Heart right ventricle (tissue), 16 donors: ENCODE results near the gene UBE3A. TPM values are rescaled to one million over a fixed set of nuclear protein-coding genes. Genes with fewer than 3 reads are reported as not detected.

Experiments
- ATAC-seq, 8 donors: fragments of 200-7000 bp; cut with Tn5 transposase; one replicate each; pipeline ENCODE4 v1.9.1; 2020; ENCODE audit warnings: mild to moderate bottlenecking in 8 of 8, moderate library complexity in 8 of 8, moderate number of reproducible peaks in 1 of 8
- DNase-seq, 2 donors: peaks; one replicate each; pipeline ENCODE4 v3.0.0-alpha.2; 2020
- H3K27ac ChIP-seq, 10 donors: fragments of 200-600 bp; sonication (generic) in 2 of 10; one replicate each; pipeline versions ENCODE4 v1.5.0 to v1.8.0; 2020 to 2022; ENCODE audit warnings: mild to moderate bottlenecking in 3 of 10
- H3K27me3 ChIP-seq, 7 donors: fragments of 200-600 bp; one replicate each; pipeline ENCODE4 v1.8.0; 2021 to 2022; ENCODE audit warnings: mild to moderate bottlenecking in 2 of 7
- H3K36me3 ChIP-seq, 9 donors: fragments of 200-600 bp; sonication (generic) in 1 of 9; one replicate each; pipeline versions ENCODE4 v1.5.0 to v1.8.0; 2020 to 2022; ENCODE audit warnings: mild to moderate bottlenecking in 2 of 9
- H3K4me1 ChIP-seq, 9 donors: fragments of 200-600 bp; sonication (generic) in 1 of 9; one replicate each; pipeline versions ENCODE4 v1.5.0 to v1.8.0; 2020 to 2022; ENCODE audit warnings: mild to moderate bottlenecking in 4 of 9
- H3K4me3 ChIP-seq, 10 donors: fragments of 200-600 bp; sonication (generic) in 2 of 10; one replicate each; pipeline versions ENCODE4 v1.5.0 to v1.8.0; 2020 to 2022; ENCODE audit warnings: mild to moderate bottlenecking in 7 of 10, moderate library complexity in 2 of 10
- H3K9me3 ChIP-seq, 11 donors: fragments of 200-600 bp in 10 of 11; sonication (generic) in 2 of 11; one replicate each; pipeline versions ENCODE4 v1.5.0 to v1.8.0; 2013 to 2022; ENCODE audit warnings: mild to moderate bottlenecking in 2 of 11, control low read depth in 1 of 11, moderate library complexity in 1 of 11
- CTCF ChIP-seq, 9 donors: fragments of 200-600 bp; sonication (generic) in 2 of 9; IDR thresholded peaks; one replicate each; pipeline versions ENCODE4 v1.5.0 to v1.8.0; 2021 to 2022; ENCODE audit warnings: antibody characterized with exemption in 9 of 9, mild to moderate bottlenecking in 5 of 9, moderate library complexity in 1 of 9
- WGBS, 2 donors: extraction: QIAGEN DNeasy Blood & Tissue Kit; methylation state at CpG; one replicate each; pipeline ENCODE4 v1.1.7; 2013; ENCODE audit warnings: inconsistent platforms in 1 of 2; 5-methylcytosine and 5-hydroxymethylcytosine counted together
- intact Hi-C, 10 donors: fragments of 100-400 bp; cut with DNase I; formaldehyde crosslinking; loops; one replicate each; pipeline versions ENCODE4 v1.11.1 to v1.14.2; 2022
- polyA plus RNA-seq, 2 donors: library from polyadenylated mRNA; stranded (reverse); fragments of 200-250 nt; gene quantifications; one replicate each; pipeline ENCODE4 v1.2.3, GENCODE V29; 2013
- total RNA-seq, 10 donors: library from RNA; stranded (reverse); fragmentation: NEBNext Ultra II Directional in 3 of 10; extraction: Animal tissue kit (Norgen Biotek cat#: 25700) in 3 of 10; gene quantifications; one replicate each; pipeline versions ENCODE4 v1.2.1 to v1.2.4, GENCODE V29; 2021 to 2023
- donor health status: Arrhythmogenic right ventricular cardiomyopathy.
- donor health status: ischemic (EF 13 %, LVEDD 7.1; RV severe dilation, severe dysfunction).
- donor health status: healthy with polysubstance abuse.
- donor health status: DM: no; HTN: yes; CAD: no.
- donor health status: DM: no; HTN: no; CAD: no.
- donor health status: ischemic (EF 25% LVEDD 6.9; RV normal size, moderate dysfunction).
- donor health status: ischemic (EF 25% LVEDD 5.7; RV mildly dilated, moderate dysfunction).
- donor health status: healthy.
- donor health status: DM: yes; HTN: yes; CAD: no.
- donor health status: Ischemic cardiomyopathy.
- donor health status: ischemic (EF 35%, LVEDD 5.7; RV mildly dilated, moderate dysfunction).
- donor health status: nonischemic (EF 11% LVEDD 7.7; RV severe dilation, severe dysfunction).
- donor health status: DM: yes; HTN: yes; CAD: no.
- donor health status: PGD.
- donor health status: ischemic (EF 29% LVEDD 5.4; RV normal size, mild dysfunction).
- donor health status: nonischemic (EF 23%, LVEDD 6.1; RV moderate dilation, normal function).

Gene UBE3A
- total and polyA plus RNA-seq, 12 donors, result 24.2 to 146 (median 108) TPM

- Histone ChIP-seq H3K27ac (peak overlapping the region in 8 of 10 donors; percentile 5 to 67 (median 52)), H3K36me3 (peaks cover 0 to 68% (median 18%) of the 10 kb centered on the region in 9 donors), H3K4me1 (peaks cover 0 to 23% (median 3%) of the 10 kb centered on the region in 9 donors), H3K9me3 (peaks cover 0 to 36% (median 21%) of the 10 kb centered on the region in 11 donors), H3K4me3 (no peak overlapping the region), H3K27me3 (no peaks in the 10 kb centered on the region)
- peak in 1 of 8 donors; percentile 5 for ATAC-seq
- WGBS, 2 donors, result 97% methylated on average over 3 of the region's 3 CpGs
- no peak for DNase-seq
- TF ChIP-seq CTCF (IDR thresholded peaks at IDR 0.05), result no peak
- intact Hi-C loops, result loop anchor here in 7 of 10 donors (5.0 to 10.0 kb wide), 3 partner anchors 56 to 91 kb away; partner anchors contain the start of gene UBE3A (in 7 of the 7)
These were observed 92.5 kb downstream of the UBE3A start for GRCh38 chr15:25346371-25346770.

GRCh38 chr15:25345943-25346342 lies 92.9 kb downstream of the UBE3A start:
- Histone ChIP-seq H3K36me3 (peaks cover 0 to 68% (median 18%) of the 10 kb centered on the region in 9 donors), H3K27ac (peak overlapping the region in 9 of 10 donors; percentile 5 to 67 (median 55)), H3K4me1 (peaks cover 0 to 23% (median 3%) of the 10 kb centered on the region in 9 donors), H3K4me3 (no peak overlapping the region), H3K27me3 (no peaks in the 10 kb centered on the region), H3K9me3 (peaks cover 0 to 36% (median 21%) of the 10 kb centered on the region in 11 donors)
- WGBS, 2 donors, result 62 to 68% methylated on average over 3 of the region's 3 CpGs
- intact Hi-C loops, result loop anchor here in 7 of 10 donors (5.0 to 10.0 kb wide), 3 partner anchors 56 to 91 kb away; partner anchors contain the start of gene UBE3A (in 7 of the 7)
- peak; percentile 52 to 72 for DNase-seq
- ATAC-seq, result peak; percentile 88 to 100 (median 98)
- peak; percentile 6 to 60 (median 43) for TF ChIP-seq CTCF (IDR thresholded peaks at IDR 0.05)

GRCh38 chr15:25342629-25343028 lies 96.2 kb downstream of the UBE3A start:
- DNase-seq, result no peak
- Histone ChIP-seq H3K9me3 (peaks cover 0 to 13% (median 8%) of the 10 kb centered on the region in 11 donors), H3K27ac (no peak overlapping the region), H3K27me3 (no peaks in the 10 kb centered on the region), H3K36me3 (peaks cover 0 to 74% (median 31%) of the 10 kb centered on the region in 9 donors), H3K4me1 (peaks cover 0 to 23% (median 3%) of the 10 kb centered on the region in 9 donors), H3K4me3 (no peak overlapping the region)
- 92 to 98% methylated on average over 3 of the region's 3 CpGs for WGBS, 2 donors
- intact Hi-C loops, result loop anchor here in 3 of 10 donors (10.0 kb wide), 1 partner anchor 92 kb away; the partner anchor contains the start of gene UBE3A (in 3 of the 3)
- no peak for ATAC-seq
- no peak for TF ChIP-seq CTCF (IDR thresholded peaks at IDR 0.05)

GRCh38 chr15:25339431-25339830 lies 99.4 kb downstream of the UBE3A start:
- Histone ChIP-seq H3K27me3 (no peaks in the 10 kb centered on the region), H3K27ac (no peak overlapping the region), H3K4me3 (no peak overlapping the region), H3K36me3 (peaks cover 0 to 77% (median 23%) of the 10 kb centered on the region in 9 donors), H3K9me3 (peaks cover 0 to 2% (median 0%) of the 10 kb centered on the region in 11 donors), H3K4me1 (peaks cover 0 to 5% (median 0%) of the 10 kb centered on the region in 9 donors)
- ATAC-seq (no peak), DNase-seq (no peak)
- intact Hi-C loops, result loop anchor here in 1 of 10 donors (10.0 kb wide), 1 partner anchor 65 kb away; no protein-coding TSS in a partner anchor
- TF ChIP-seq CTCF (IDR thresholded peaks at IDR 0.05), result no peak
- whole genome bisulfite sequencing, 2 donors, result 93 to 97% methylated on average over 2 of the region's 2 CpGs
